ENCODE data around the gene MAP1B. TPM values are rescaled to one million over a fixed set of nuclear protein-coding genes. Genes with fewer than 3 reads are reported as not detected.

The MAP1B gene
- total and polyA plus RNA-seq, 10 of the 15 experiments (the other 5 are each of a cell fraction or from before 2014, with no cell fraction given) = 0.02 to 0.81 (median 0.06) TPM; not detected in 1

DNA sequence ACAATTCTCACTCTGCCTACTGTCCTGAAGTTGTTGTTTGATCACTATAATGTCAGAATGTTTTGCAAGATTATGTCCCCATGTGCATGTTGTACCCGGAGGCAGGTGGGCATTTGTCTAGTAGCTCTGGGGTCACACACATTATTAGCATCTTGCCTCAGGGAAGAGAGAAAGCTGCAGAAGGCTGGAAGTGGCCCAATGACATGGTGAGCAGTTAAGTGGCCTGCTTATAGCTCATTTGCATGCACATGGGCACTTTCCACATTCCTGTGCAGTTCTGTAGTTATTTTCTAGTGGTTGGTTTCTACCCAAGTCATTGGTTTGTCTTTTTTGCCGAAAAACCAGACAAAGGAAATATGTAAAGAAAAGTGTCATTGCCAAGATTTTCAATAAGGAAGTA, 80.9 kb downstream of the MAP1B start:
- H2AFZ ChIP-seq (ENCODE audit: control insufficient read depth, low read depth, low read length) = no peak overlapping the region
- 67% methylated on average over 2 of the region's 2 CpGs for WGBS (ENCODE audit: insufficient coverage, insufficient replicate concordance, low lambda C conversion rate, missing lambda C conversion rate)
- no peak for FAIRE-seq

GRCh38 chr5:72189146-72189545, 81.9 kb downstream of the MAP1B start:
- no peak for FAIRE-seq
- Histone ChIP-seq H3K4me3 (no peak overlapping the region), H3K27me3 (replicated peaks in 1 of 2; ENCODE audit: control insufficient read depth in 2 of 2, insufficient read depth in 2 of 2, low read length in 1 of 2) (peaks cover 4 to 5% of the 10 kb centered on the region in 2 experiments; a peak in 2 of 4 replicates), H3K36me3 (ENCODE audit: control insufficient read depth in 2 of 2, insufficient read depth in 2 of 2, low read length in 1 of 2) (no peaks in the 10 kb centered on the region), H4K20me1 (ENCODE audit: control insufficient read depth, insufficient read depth) (no peaks in the 10 kb centered on the region; the same call in 1 of the 2 replicates), H3K79me2 (ENCODE audit: control insufficient read depth, insufficient read depth, low read length) (no peaks in the 10 kb centered on the region), H3K4me1 (ENCODE audit: control insufficient read depth, insufficient read depth, low read length) (no peaks in the 10 kb centered on the region), H3K9me3 (replicated peaks; ENCODE audit: control insufficient read depth, insufficient read depth, low read length) (no peaks in the 10 kb centered on the region; the same call in 2 of the 3 replicates), H3K9ac (ENCODE audit: control insufficient read depth, insufficient read depth, low read length) (no peak overlapping the region), H2AFZ (ENCODE audit: control insufficient read depth, low read depth, low read length) (no peak overlapping the region), H3K27ac (ENCODE audit: control insufficient read depth, insufficient read depth) (no peak overlapping the region), H3K4me2 (ENCODE audit: control insufficient read depth, insufficient read depth) (no peak overlapping the region)
- 97% methylated on average over 2 of the region's 2 CpGs for WGBS (ENCODE audit: insufficient coverage, insufficient replicate concordance, low lambda C conversion rate, missing lambda C conversion rate)
- ChIA-PET POLR2A (interaction anchor here (0.6 kb wide), 1 partner anchor 37 kb away, joined by 3 read pairs; no protein-coding TSS in a partner anchor), RAD21 (ENCODE audit: unreplicated experiment) (no interaction called here), SMC1A (ENCODE audit: uncharacterized antibody, unreplicated experiment) (interaction anchor here (0.6 to 1.1 kb wide), 2 partner anchors 90 to 107 kb away, joined by 3 read pairs; no protein-coding TSS in a partner anchor), CTCF (interaction anchor here (0.6 kb wide), 1 partner anchor 100 kb away, joined by 3 read pairs; no protein-coding TSS in a partner anchor)
- intact Hi-C loops (cut with micrococcal nuclease; ENCODE audit: unreplicated experiment) (no loop called here), in situ Hi-C loops (cut with MboI) (no loop called here)
- BruUV-seq (replicated peaks) = no TSS peak
- no peak for DNase-seq (ENCODE audit: low read depth, low spot score)
- ATAC-seq = no peak
- TF ChIP-seq CBX3 (IDR thresholded peaks at IDR 0.05; ENCODE audit: borderline replicate concordance, low read depth) (no peak), RBBP5 (conservative IDR thresholded peaks at IDR 0.05) (no peak), MEF2B (IDR thresholded peaks at IDR 0.05; ENCODE audit: partially characterized antibody, poor library complexity, severe bottlenecking) (no peak), YY1 (IDR thresholded peaks at IDR 0.05; ENCODE audit: low read depth, low read length) (no peak), JUND (IDR thresholded peaks at IDR 0.05; ENCODE audit: low read depth, low read length) (no peak), BCL11A (IDR thresholded peaks at IDR 0.05; ENCODE audit: low read depth, low read length) (no peak), MAX (IDR thresholded peaks at IDR 0.05; ENCODE audit: low read depth, low read length) (no peak), ESRRA (IDR thresholded peaks at IDR 0.05; ENCODE audit: low read length) (no peak), TAF1 (IDR thresholded peaks at IDR 0.05; ENCODE audit: borderline replicate concordance, low read depth, low read length) (no peak), NRF1 (conservative IDR thresholded peaks at IDR 0.05; ENCODE audit: low read depth, low read length) (no peak), KDM1A (IDR thresholded peaks at IDR 0.05; ENCODE audit: borderline replicate concordance) (no peak), NFYA (IDR thresholded peaks at IDR 0.05; ENCODE audit: borderline replicate concordance, low read depth, low read length) (no peak), NR2C1 (IDR thresholded peaks at IDR 0.05) (no peak)
- TF ChIP-seq, protein P1, sequence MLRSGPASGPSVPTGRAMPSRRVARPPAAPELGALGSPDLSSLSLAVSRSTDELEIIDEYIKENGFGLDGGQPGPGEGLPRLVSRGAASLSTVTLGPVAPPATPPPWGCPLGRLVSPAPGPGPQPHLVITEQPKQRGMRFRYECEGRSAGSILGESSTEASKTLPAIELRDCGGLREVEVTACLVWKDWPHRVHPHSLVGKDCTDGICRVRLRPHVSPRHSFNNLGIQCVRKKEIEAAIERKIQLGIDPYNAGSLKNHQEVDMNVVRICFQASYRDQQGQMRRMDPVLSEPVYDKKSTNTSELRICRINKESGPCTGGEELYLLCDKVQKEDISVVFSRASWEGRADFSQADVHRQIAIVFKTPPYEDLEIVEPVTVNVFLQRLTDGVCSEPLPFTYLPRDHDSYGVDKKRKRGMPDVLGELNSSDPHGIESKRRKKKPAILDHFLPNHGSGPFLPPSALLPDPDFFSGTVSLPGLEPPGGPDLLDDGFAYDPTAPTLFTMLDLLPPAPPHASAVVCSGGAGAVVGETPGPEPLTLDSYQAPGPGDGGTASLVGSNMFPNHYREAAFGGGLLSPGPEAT (IDR thresholded peaks at IDR 0.05; ENCODE audit: low read depth) = no peak

More for the DNA sequence above, 80.9 kb downstream of the MAP1B start:
- no peaks in the 10 kb centered on the region for H3K79me2 ChIP-seq (ENCODE audit: control insufficient read depth, insufficient read depth, low read length)
- H3K9ac ChIP-seq (ENCODE audit: control insufficient read depth, insufficient read depth, low read length) = no peak overlapping the region
- H3K9me3 ChIP-seq (replicated peaks; ENCODE audit: control insufficient read depth, insufficient read depth, low read length) = no peaks in the 10 kb centered on the region; the same call in 2 of the 3 replicates
- peaks cover 4 to 7% of the 10 kb centered on the region in 2 experiments; a peak in 2 of 4 replicates for H3K27me3 ChIP-seq (replicated peaks in 1 of 2; ENCODE audit: control insufficient read depth in 2 of 2, insufficient read depth in 2 of 2, low read length in 1 of 2)
- H3K27ac ChIP-seq (ENCODE audit: control insufficient read depth, insufficient read depth) = no peak overlapping the region
- no peak for TF ChIP-seq NFXL1 (IDR thresholded peaks at IDR 0.05; ENCODE audit: borderline replicate concordance)
- ChIA-PET CTCF (no interaction called here), SMC1A (ENCODE audit: uncharacterized antibody, unreplicated experiment) (interaction anchor here (1.0 to 1.1 kb wide), 2 partner anchors 12 to 89 kb away, joined by 3 read pairs; no protein-coding TSS in a partner anchor), POLR2A (no interaction called here), RAD21 (ENCODE audit: unreplicated experiment) (no interaction called here)
- no TSS peak for BruUV-seq (replicated peaks)
- H4K20me1 ChIP-seq (ENCODE audit: control insufficient read depth, insufficient read depth) = no peaks in the 10 kb centered on the region
- H3K4me3 ChIP-seq = no peak overlapping the region
- in situ Hi-C loops (cut with MboI) (no loop called here), intact Hi-C loops (cut with micrococcal nuclease; ENCODE audit: unreplicated experiment) (no loop called here)
- no peaks in the 10 kb centered on the region for H3K4me1 ChIP-seq (ENCODE audit: control insufficient read depth, insufficient read depth, low read length)
- DNase-seq (ENCODE audit: low read depth, low spot score) = no peak
- no peak for ATAC-seq
- no peaks in the 10 kb centered on the region for H3K36me3 ChIP-seq (ENCODE audit: control insufficient read depth in 2 of 2, insufficient read depth in 2 of 2, low read length in 1 of 2)
- H3K4me2 ChIP-seq (ENCODE audit: control insufficient read depth, insufficient read depth) = no peak overlapping the region

Measured in GM12878 (cell line).